Heart right ventricle (tissue), 16 donors: ENCODE results near the gene TMEM229A. TPM values are rescaled to one million over a fixed set of nuclear protein-coding genes. Genes with fewer than 3 reads are reported as not detected.
"Not testable (repeated sequence)": the region's sequence is repeated elsewhere in the genome, so short reads cannot be mapped to it uniquely, and the experiment has no call there.

Experiments
- ATAC-seq, 8 donors: fragments of 200-7000 bp; cut with Tn5 transposase; one replicate each; pipeline ENCODE4 v1.9.1; 2020; ENCODE audit warnings: mild to moderate bottlenecking in 8 of 8, moderate library complexity in 8 of 8, moderate number of reproducible peaks in 1 of 8
- DNase-seq, 2 donors: peaks; one replicate each; pipeline ENCODE4 v3.0.0-alpha.2; 2020
- H3K27ac ChIP-seq, 10 donors: fragments of 200-600 bp; sonication (generic) in 2 of 10; one replicate each; pipeline versions ENCODE4 v1.5.0 to v1.8.0; 2020 to 2022; ENCODE audit warnings: mild to moderate bottlenecking in 3 of 10
- H3K27me3 ChIP-seq, 7 donors: fragments of 200-600 bp; one replicate each; pipeline ENCODE4 v1.8.0; 2021 to 2022; ENCODE audit warnings: mild to moderate bottlenecking in 2 of 7
- H3K36me3 ChIP-seq, 9 donors: fragments of 200-600 bp; sonication (generic) in 1 of 9; one replicate each; pipeline versions ENCODE4 v1.5.0 to v1.8.0; 2020 to 2022; ENCODE audit warnings: mild to moderate bottlenecking in 2 of 9
- H3K4me1 ChIP-seq, 9 donors: fragments of 200-600 bp; sonication (generic) in 1 of 9; one replicate each; pipeline versions ENCODE4 v1.5.0 to v1.8.0; 2020 to 2022; ENCODE audit warnings: mild to moderate bottlenecking in 4 of 9
- H3K4me3 ChIP-seq, 10 donors: fragments of 200-600 bp; sonication (generic) in 2 of 10; one replicate each; pipeline versions ENCODE4 v1.5.0 to v1.8.0; 2020 to 2022; ENCODE audit warnings: mild to moderate bottlenecking in 7 of 10, moderate library complexity in 2 of 10
- H3K9me3 ChIP-seq, 11 donors: fragments of 200-600 bp in 10 of 11; sonication (generic) in 2 of 11; one replicate each; pipeline versions ENCODE4 v1.5.0 to v1.8.0; 2013 to 2022; ENCODE audit warnings: mild to moderate bottlenecking in 2 of 11, control low read depth in 1 of 11, moderate library complexity in 1 of 11
- WGBS, 2 donors: extraction: QIAGEN DNeasy Blood & Tissue Kit; methylation state at CpG; one replicate each; pipeline ENCODE4 v1.1.7; 2013; ENCODE audit warnings: inconsistent platforms in 1 of 2; 5-methylcytosine and 5-hydroxymethylcytosine counted together
- intact Hi-C, 10 donors: fragments of 100-400 bp; cut with DNase I; formaldehyde crosslinking; loops; one replicate each; pipeline versions ENCODE4 v1.11.1 to v1.14.2; 2022
- long read RNA-seq, 3 donors: library from polyadenylated mRNA; unstranded; transcript quantifications; one replicate each; pipeline ENCODE4 v2.0.0, GENCODE V29; 2020 to 2021
- polyA plus RNA-seq, 2 donors: library from polyadenylated mRNA; stranded (reverse); fragments of 200-250 nt; gene quantifications; one replicate each; pipeline ENCODE4 v1.2.3, GENCODE V29; 2013
- total RNA-seq, 10 donors: library from RNA; stranded (reverse); fragmentation: NEBNext Ultra II Directional in 3 of 10; extraction: Animal tissue kit (Norgen Biotek cat#: 25700) in 3 of 10; gene quantifications; one replicate each; pipeline versions ENCODE4 v1.2.1 to v1.2.4, GENCODE V29; 2021 to 2023
- TF ChIP-seq, protein P1 (sequence below), 9 donors: fragments of 200-600 bp; sonication (generic) in 2 of 9; IDR thresholded peaks; one replicate each; pipeline versions ENCODE4 v1.5.0 to v1.8.0; 2021 to 2022; ENCODE audit warnings: antibody characterized with exemption in 9 of 9, mild to moderate bottlenecking in 5 of 9, moderate library complexity in 1 of 9
- donor health status: Arrhythmogenic right ventricular cardiomyopathy.
- donor health status: ischemic (EF 13 %, LVEDD 7.1; RV severe dilation, severe dysfunction).
- donor health status: healthy with polysubstance abuse.
- donor health status: DM: no; HTN: yes; CAD: no.
- donor health status: DM: no; HTN: no; CAD: no.
- donor health status: ischemic (EF 25% LVEDD 6.9; RV normal size, moderate dysfunction).
- donor health status: ischemic (EF 25% LVEDD 5.7; RV mildly dilated, moderate dysfunction).
- donor health status: healthy.
- donor health status: DM: yes; HTN: yes; CAD: no.
- donor health status: Ischemic cardiomyopathy.
- donor health status: ischemic (EF 35%, LVEDD 5.7; RV mildly dilated, moderate dysfunction).
- donor health status: nonischemic (EF 11% LVEDD 7.7; RV severe dilation, severe dysfunction).
- donor health status: DM: yes; HTN: yes; CAD: no.
- donor health status: PGD.
- donor health status: ischemic (EF 29% LVEDD 5.4; RV normal size, mild dysfunction).
- donor health status: nonischemic (EF 23%, LVEDD 6.1; RV moderate dilation, normal function).

Gene TMEM229A
- under 1 TPM in 2 of 10 donors, not detected in 8; 0.17 to 0.32 TPM for total RNA-seq
- not detected for polyA plus RNA-seq
- long read RNA-seq, donor 1, result 0 reads
- long read RNA-seq, donor 2, result 0 reads
- long read RNA-seq, donor 3, result 0 reads

GRCh38 chr7:124032369-124033094, at the start of gene TMEM229A:
Gene TMEM229A (minus strand): TSS chr7:124033067. CDS start chr7:124033003, 64 bp downstream.
- DNase-seq, result peak; percentile 3 to 22
- 1 to 2% methylated on average over 86 to 87 of the region's 87 CpGs for WGBS, 2 donors

GRCh38 chr7:124082234-124082633, 49.4 kb upstream of the TMEM229A start:
- H3K9me3 ChIP-seq, intact Hi-C loops, ATAC-seq, H3K27me3 ChIP-seq, DNase-seq, H3K36me3 ChIP-seq, H3K4me3 ChIP-seq, H3K27ac ChIP-seq: not testable (repeated sequence)
- peaks cover 0 to 19% (median 7%) of the 10 kb centered on the region in 9 donors for H3K4me1 ChIP-seq
- WGBS, 2 donors, result 90 to 97% methylated on average over 8 of the region's 8 CpGs

More at GRCh38 chr7:124032369-124033094, at the start of gene TMEM229A:
- H3K36me3 ChIP-seq, result no peaks in the 10 kb centered on the region
- H3K4me3 ChIP-seq, result peak within 1 kb of the TSS; percentile 31 to 58 (median 48)
- no peak within 1 kb of the TSS for H3K27ac ChIP-seq
- peak; percentile 61 to 81 (median 66) for ATAC-seq
- intact Hi-C loops, result no loop called here
- peaks cover 0 to 19% (median 14%) of the 10 kb centered on the region in 9 donors for H3K4me1 ChIP-seq
- H3K9me3 ChIP-seq, result no peaks in the 10 kb centered on the region
- H3K27me3 ChIP-seq, result peaks cover 0 to 63% (median 51%) of the 10 kb centered on the region in 7 donors
- TF ChIP-seq, protein P1, sequence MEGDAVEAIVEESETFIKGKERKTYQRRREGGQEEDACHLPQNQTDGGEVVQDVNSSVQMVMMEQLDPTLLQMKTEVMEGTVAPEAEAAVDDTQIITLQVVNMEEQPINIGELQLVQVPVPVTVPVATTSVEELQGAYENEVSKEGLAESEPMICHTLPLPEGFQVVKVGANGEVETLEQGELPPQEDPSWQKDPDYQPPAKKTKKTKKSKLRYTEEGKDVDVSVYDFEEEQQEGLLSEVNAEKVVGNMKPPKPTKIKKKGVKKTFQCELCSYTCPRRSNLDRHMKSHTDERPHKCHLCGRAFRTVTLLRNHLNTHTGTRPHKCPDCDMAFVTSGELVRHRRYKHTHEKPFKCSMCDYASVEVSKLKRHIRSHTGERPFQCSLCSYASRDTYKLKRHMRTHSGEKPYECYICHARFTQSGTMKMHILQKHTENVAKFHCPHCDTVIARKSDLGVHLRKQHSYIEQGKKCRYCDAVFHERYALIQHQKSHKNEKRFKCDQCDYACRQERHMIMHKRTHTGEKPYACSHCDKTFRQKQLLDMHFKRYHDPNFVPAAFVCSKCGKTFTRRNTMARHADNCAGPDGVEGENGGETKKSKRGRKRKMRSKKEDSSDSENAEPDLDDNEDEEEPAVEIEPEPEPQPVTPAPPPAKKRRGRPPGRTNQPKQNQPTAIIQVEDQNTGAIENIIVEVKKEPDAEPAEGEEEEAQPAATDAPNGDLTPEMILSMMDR (IDR thresholded peaks at IDR 0.05), result no peak

DNA sequence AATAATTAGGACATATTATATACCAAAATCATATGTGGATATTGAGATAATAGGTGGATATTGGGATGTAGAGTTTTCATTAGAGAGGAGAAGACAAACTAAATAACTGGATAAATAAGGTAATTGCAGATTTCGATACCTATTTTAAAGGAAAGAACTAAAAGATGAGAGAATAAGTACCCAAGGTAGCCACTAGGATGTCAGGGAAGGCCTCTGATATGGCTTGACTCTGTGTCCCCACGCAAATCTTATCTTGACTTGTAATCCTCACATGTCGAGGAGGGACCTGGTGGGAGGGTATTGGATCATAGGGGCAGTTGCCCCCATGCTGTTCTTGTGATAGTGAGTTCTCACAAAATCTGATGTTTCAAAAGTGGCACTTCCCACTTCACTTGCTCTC, 44.7 kb upstream of the TMEM229A start:
- H3K36me3 ChIP-seq, result no peaks in the 10 kb centered on the region
- no peaks in the 10 kb centered on the region for H3K27me3 ChIP-seq
- intact Hi-C loops, result no loop called here
- 71 to 91% methylated on average over 3 of the region's 3 CpGs for WGBS, 2 donors
- TF ChIP-seq, protein P1 (IDR thresholded peaks at IDR 0.05), result no peak
- no peaks in the 10 kb centered on the region for H3K9me3 ChIP-seq
- no peaks in the 10 kb centered on the region for H3K4me1 ChIP-seq
- H3K27ac ChIP-seq, result no peak overlapping the region
- DNase-seq, result no peak
- ATAC-seq, result no peak
- H3K4me3 ChIP-seq, result no peak overlapping the region

DNA sequence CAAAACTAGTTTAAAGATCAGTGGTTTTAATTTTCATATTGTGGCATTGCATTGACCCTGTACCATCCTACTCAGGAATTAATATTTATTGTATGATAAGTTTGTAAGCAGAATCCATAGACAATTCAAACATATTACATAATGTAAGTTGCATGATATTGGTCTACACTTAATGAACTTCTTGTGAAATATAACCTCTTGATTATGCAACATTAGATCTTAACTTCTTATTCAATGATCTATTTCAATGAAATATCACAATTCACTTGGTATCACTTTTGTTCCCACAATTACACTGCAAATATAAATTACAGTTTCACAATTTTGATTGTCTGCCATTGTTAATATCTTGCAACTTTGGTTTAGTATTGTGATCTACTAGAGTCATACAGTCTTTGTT, 44.0 kb upstream of the TMEM229A start:
- TF ChIP-seq, protein P1 (IDR thresholded peaks at IDR 0.05), result no peak
- no peaks in the 10 kb centered on the region for H3K27me3 ChIP-seq
- no peak overlapping the region for H3K4me3 ChIP-seq
- H3K27ac ChIP-seq, result no peak overlapping the region
- H3K36me3 ChIP-seq, result no peaks in the 10 kb centered on the region
- no peaks in the 10 kb centered on the region for H3K9me3 ChIP-seq
- intact Hi-C loops, result no loop called here
- no peaks in the 10 kb centered on the region for H3K4me1 ChIP-seq
- no peak for ATAC-seq
- no peak for DNase-seq

DNA sequence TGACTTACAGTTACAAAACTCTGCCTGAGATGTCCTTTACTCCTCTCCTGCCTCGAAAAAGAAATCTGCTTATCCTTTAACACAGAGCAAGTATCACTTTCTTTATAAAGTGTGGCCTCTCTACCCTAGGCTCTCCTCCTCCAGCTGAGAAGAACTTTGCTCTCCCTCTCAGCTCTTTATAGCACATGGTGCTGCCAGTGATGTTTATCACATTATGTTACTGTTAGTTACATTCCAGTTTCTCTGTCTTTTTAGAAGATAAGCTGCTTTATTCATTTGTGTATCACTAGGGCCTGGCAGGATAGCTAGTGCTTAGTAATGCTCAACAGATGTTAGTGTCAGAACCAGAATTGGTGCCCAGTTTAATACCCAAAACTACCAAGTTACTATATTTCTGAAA, 41.1 kb upstream of the TMEM229A start:
- Histone ChIP-seq H3K36me3 (no peaks in the 10 kb centered on the region), H3K27me3 (no peaks in the 10 kb centered on the region), H3K4me3 (no peak overlapping the region), H3K27ac (no peak overlapping the region), H3K9me3 (no peaks in the 10 kb centered on the region), H3K4me1 (no peaks in the 10 kb centered on the region)
- DNase-seq (no peak), ATAC-seq (no peak)
- intact Hi-C loops, result no loop called here
- TF ChIP-seq, protein P1 (IDR thresholded peaks at IDR 0.05), result no peak
- WGBS, 2 donors, result 36 to 43% methylated on average over 1 of the region's 1 CpG
